Heart left ventricle (tissue), 13 donors: ENCODE results near the gene THOC7.

Experiments used
- POLR2A ChIP-seq, 2 donors: fragments of 450-650 bp; IDR thresholded peaks; one replicate each; pipeline ENCODE4 v1.6.1; 2017; ENCODE audit warnings: antibody characterized with exemption in 2 of 2, mild to moderate bottlenecking in 2 of 2, moderate library complexity in 2 of 2
- TF ChIP-seq, protein P1 (sequence below), 12 donors: fragments of 200-600 bp; sonication (generic) in 4 of 12; IDR thresholded peaks; one replicate each; pipeline versions ENCODE4 v1.5.0 to v1.8.0; 2018 to 2022; ENCODE audit warnings: antibody characterized with exemption in 12 of 12, mild to moderate bottlenecking in 5 of 12
- donor health status: ischemic (EF 13 %, LVEDD 7.1; RV severe dilation, severe dysfunction).
- donor health status: DM: no; HTN: yes; CAD: no.
- donor health status: DM: no; HTN: no; CAD: no.
- donor health status: ischemic (EF 25% LVEDD 6.9; RV normal size, moderate dysfunction).
- donor health status: ischemic (EF 25% LVEDD 5.7; RV mildly dilated, moderate dysfunction).
- donor health status: ischemic (EF 35%, LVEDD 5.7; RV mildly dilated, moderate dysfunction).
- donor health status: nonischemic (EF 11% LVEDD 7.7; RV severe dilation, severe dysfunction).
- donor health status: DM: yes; HTN: yes; CAD: no.
- donor health status: PGD.
- donor health status: ischemic (EF 29% LVEDD 5.4; RV normal size, mild dysfunction).
- donor health status: nonischemic (EF 23%, LVEDD 6.1; RV moderate dilation, normal function).

DNA sequence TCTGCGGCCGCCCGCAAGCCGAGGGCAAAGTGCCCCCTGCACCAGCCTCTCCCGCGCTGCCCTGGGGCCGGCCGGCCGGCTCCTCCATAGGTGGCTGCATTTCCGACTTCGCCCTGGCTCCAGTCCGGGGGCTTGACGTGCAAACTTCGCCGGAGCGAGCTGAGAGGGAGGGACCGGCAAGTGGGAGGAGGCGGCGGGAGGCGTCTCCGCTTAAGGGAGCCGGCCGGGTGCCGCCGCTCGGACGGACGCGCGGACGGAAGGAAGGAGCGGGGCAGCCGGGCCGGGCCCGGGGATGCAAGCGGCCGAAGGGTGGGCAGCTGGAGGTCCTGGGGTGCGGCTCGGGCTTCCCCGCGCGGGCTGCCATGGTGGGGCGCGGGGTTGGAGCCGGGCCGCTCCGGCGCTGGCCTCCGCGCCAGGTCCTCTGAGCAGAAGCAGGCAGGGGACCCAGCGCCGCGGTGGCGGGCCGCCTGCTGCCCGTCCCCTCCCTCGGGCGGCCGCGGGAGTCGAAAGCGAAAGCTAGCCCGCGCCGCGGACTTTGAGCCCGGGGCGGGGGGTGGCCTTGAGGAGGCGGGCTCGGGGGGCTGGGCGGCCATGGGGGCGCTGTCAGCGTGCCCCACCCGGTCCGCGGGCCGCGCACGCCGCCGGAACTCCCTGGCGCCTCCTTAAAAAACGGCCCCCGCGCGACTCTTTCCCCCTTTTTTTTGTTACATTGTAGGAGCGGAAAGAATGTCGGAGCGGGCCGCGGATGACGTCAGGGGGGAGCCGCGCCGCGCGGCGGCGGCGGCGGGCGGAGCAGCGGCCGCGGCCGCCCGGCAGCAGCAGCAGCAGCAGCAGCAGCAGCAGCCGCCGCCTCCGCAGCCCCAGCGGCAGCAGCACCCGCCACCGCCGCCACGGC lies 48.5 kb upstream of the THOC7 start, which contains the start of gene SCAANT1:
- TF ChIP-seq, protein P1, sequence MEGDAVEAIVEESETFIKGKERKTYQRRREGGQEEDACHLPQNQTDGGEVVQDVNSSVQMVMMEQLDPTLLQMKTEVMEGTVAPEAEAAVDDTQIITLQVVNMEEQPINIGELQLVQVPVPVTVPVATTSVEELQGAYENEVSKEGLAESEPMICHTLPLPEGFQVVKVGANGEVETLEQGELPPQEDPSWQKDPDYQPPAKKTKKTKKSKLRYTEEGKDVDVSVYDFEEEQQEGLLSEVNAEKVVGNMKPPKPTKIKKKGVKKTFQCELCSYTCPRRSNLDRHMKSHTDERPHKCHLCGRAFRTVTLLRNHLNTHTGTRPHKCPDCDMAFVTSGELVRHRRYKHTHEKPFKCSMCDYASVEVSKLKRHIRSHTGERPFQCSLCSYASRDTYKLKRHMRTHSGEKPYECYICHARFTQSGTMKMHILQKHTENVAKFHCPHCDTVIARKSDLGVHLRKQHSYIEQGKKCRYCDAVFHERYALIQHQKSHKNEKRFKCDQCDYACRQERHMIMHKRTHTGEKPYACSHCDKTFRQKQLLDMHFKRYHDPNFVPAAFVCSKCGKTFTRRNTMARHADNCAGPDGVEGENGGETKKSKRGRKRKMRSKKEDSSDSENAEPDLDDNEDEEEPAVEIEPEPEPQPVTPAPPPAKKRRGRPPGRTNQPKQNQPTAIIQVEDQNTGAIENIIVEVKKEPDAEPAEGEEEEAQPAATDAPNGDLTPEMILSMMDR (IDR thresholded peaks at IDR 0.05), result peak in 6 of 12 donors; percentile 6 to 27 (median 16)
- peak in 1 of 2 donors; percentile 68 for TF ChIP-seq POLR2A (IDR thresholded peaks at IDR 0.05)
